Retina (tissue), 1 donor: Measurements from ENCODE around the gene ZFTA.

ENCODE experiments used
- DNase-seq: peaks from one replicate; pipeline ENCODE4 v3.0.0-alpha.2; 2016

ZFTA gene

GRCh38 chr11:63745304-63746170, 23.0 kb downstream of the ZFTA start:
- no peak for DNase-seq

GRCh38 chr11:63738720-63739360, 29.7 kb downstream of the ZFTA start:
- DNase-seq, result peak; percentile 64

GRCh38 chr11:63737718-63738117, 30.9 kb downstream of the ZFTA start:
- DNase-seq, result no peak

- no peak for DNase-seq
Observed at GRCh38 chr11:63736864-63737263, 31.7 kb downstream of the ZFTA start.

GRCh38 chr11:63729326-63729725, 39.2 kb downstream of the ZFTA start:
- no peak for DNase-seq

- no peak for DNase-seq
Observed at GRCh38 chr11:63720611-63721010, 48.0 kb downstream of the ZFTA start.

GRCh38 chr11:63719987-63720386, 48.6 kb downstream of the ZFTA start:
- no peak for DNase-seq

GRCh38 chr11:63719001-63719400, 49.6 kb downstream of the ZFTA start:
- DNase-seq, result no peak
